HUDEP-2 (cell line): Measurements from ENCODE around the gene TRMT1L.
"Not testable (repeated sequence)": the region's sequence is repeated elsewhere in the genome, so short reads cannot be mapped to it uniquely, and the experiment has no call there.

Source experiments
- DNase-seq, 76 experiments: peaks; one replicate each; lab custom pipeline; 2025; ENCODE audit not compliant: unreplicated experiment in 76 of 76; lab: John Stamatoyannopoulos, UW

TRMT1L gene, protein sequence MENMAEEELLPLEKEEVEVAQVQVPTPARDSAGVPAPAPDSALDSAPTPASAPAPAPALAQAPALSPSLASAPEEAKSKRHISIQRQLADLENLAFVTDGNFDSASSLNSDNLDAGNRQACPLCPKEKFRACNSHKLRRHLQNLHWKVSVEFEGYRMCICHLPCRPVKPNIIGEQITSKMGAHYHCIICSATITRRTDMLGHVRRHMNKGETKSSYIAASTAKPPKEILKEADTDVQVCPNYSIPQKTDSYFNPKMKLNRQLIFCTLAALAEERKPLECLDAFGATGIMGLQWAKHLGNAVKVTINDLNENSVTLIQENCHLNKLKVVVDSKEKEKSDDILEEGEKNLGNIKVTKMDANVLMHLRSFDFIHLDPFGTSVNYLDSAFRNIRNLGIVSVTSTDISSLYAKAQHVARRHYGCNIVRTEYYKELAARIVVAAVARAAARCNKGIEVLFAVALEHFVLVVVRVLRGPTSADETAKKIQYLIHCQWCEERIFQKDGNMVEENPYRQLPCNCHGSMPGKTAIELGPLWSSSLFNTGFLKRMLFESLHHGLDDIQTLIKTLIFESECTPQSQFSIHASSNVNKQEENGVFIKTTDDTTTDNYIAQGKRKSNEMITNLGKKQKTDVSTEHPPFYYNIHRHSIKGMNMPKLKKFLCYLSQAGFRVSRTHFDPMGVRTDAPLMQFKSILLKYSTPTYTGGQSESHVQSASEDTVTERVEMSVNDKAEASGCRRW

DNA sequence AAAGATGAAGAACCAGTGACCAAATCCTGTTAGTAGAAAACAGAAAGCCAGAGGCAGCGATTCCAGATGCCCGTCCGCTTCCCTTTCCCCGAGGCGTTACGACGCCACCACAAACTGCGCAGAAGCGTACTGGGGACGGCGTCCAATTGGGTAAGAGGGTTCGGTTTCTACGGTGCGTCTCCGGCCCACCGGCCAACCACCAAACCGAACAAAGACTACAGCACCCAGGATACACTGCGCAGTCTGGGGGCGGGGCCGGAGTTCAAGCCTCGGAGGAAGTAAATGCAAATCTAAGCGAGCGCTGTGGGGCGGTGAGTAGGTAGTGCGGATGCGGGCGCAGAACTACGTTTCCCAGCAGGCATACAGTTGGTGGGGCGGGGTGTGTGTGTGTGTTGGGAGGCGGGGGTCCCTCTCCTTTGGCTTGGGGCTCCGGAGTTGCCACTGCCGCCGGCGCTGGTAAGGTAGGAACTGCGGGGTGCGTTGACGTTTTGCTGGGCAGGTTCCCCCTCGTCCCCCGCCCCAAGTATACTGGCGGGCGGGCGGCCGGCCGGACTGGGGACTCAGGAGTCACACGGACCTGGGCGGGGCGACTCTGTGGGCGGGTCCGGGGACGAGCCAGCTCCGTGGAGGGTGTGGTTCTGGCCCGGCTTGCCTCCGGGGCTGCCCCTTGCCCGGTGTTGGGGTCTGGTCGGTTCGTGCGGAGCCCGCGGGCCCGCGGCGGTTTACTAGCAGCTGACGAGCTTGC, at the start of gene TRMT1L, which contains the start of gene SWT1:
Gene TRMT1L (minus strand): TSS at position 100 of the 745 bp plus-strand sequence. CDS start 241 bp downstream, outside the sequence.
Gene SWT1 (plus strand): TSS at position 314 of the 745 bp plus-strand sequence. CDS start 3,675 bp downstream, outside the sequence.
- DNase-seq, result peak; percentile 48 to 99 (median 96)

DNA sequence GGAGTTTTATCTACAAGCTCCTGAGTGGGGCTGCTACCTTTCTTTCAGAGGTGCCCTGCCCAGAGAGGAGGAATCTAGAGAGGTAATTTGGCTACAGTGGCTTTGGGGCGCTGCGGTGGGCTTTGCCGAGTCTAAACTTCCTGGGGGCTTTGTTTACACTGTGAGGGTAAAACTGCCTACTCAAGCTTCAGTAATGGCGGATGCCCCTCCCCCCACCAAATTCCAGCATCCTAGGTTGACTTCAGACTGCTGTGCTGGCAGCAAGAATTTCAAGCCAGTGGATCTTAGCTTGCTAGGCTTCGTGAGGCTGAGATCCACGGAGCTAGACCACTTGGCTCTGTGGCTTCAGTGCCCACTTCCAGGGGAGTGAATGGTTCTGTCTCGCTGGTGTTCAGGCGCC, 44.1 kb upstream of the TRMT1L start:
- DNase-seq, result no peak

DNA sequence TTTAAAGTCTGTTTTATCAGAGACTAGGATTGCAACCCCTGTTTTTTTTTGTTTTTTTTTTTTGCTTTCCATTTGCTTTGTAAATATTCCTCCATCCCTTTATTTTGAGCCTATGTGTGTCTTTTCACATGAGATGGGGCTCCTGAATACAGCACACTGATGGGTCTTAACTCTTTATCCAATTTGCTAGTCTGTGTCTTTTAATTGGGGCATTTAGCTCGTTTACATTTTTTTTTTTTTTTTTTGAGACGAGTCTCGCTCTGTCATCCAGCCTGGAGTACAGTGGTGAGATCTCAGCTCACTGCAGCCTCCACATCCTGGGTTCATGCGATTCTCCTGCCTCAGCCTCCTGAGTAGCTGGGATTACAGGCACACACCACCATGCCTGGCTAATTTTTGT, 42.0 kb upstream of the TRMT1L start:
- not testable (repeated sequence) for DNase-seq

DNA sequence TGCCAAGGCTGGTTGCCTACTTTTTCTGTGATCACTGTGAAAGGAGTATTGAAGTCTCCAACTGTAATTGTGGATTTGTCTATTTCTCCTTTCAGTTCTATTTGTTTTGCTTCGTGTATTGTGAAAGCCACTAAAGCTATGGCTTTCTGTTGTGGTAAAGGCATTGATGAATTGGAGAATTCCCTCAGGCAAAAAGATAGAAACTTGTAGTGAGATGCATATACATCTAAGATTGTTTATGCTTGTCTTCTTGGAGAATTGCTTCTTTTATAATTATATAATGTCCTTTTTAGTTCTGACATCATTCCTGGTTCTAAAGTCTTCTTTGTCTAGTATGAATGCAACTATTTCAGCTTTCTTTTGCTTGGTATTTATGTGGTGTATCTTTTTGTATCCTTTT, 37.0 kb upstream of the TRMT1L start:
- DNase-seq, result no peak

DNA sequence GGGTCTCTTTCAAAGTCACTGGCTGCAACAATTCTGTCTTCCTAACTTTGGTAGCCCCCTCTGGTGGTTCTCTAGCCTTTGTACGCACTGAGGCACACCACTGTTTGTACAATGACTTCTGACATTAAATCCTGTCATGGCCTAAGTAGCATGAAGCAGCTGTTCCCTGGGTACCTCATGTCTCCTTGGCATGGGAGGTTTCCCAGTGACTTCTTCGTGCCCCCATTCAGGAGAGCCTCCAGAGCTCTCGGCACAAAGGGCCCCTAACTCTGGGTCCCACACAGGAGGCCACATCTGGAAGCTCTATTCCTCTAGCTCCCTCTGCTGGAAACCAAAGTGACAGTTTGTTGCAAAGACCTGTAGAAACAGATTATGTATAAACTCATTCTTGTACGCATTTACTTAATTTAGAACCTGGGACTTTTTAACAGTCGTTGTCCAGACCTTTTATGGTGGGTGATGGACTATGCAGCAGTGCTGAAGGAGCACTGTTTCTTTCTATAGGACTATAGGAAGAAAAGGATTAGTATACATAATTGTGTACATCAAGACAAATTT, 13.6 kb upstream of the TRMT1L start:
- peak in 61 of 76 experiments; percentile 10 to 76 (median 49) for DNase-seq

DNA sequence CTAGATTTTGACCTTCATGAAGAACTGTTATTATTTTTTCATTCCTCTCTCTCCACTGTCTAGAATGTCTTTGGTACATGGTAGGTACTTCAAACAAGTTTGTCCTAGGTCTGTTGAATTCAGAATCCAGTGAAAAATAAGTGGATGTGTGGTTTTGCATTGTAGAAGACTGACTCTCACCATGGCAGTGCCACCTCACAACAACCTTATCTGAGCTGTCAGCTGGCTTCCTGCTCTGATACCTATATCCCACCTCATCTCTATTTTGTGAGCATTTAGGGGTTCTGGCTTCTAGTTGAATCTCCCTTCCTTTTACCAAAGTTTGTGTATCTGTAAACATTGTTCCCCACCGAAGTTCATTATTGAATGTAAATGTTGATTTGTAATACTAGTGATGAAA, 9.4 kb upstream of the TRMT1L start:
- DNase-seq, result peak in 1 of 76 experiments; percentile 3

DNA sequence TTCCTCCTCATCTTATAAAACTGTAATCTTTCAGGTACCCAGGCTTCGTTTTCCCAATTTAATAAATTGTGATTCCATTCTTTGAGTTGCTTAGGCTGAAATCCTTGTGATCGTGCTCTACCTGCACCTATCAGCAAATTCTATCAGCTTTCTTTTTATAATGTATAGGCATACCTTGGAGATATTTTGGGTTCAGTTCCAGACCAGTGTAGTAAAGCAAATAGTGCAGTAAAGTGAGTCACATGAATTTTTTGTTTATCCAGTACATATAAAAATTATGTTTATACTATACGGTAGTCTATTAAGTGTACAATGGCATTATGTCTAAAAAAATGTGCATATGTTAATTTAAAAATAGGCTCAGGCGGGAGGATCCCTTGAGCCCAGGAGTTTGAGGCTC, 5.7 kb upstream of the TRMT1L start:
- DNase-seq, result no peak

DNA sequence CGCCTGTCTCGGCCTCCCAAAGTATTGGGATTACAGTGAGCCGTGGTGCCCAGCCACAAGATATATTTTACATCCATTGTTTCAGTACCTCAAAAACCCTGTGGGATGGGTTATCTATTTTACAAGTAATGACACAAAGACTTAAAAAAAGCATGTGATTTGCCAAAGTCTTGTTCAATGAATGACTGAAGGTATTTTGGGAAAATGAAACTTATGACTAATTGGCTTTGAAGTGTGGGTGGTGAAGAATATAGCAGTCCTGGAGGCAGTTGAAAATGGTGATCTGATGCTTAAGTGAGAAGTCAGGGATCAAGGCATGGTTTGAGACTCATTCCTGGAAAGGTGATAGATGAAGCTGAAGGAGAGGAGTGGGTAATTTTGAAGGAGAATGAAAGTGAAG, 3.2 kb upstream of the TRMT1L start:
- DNase-seq, result no peak

DNA sequence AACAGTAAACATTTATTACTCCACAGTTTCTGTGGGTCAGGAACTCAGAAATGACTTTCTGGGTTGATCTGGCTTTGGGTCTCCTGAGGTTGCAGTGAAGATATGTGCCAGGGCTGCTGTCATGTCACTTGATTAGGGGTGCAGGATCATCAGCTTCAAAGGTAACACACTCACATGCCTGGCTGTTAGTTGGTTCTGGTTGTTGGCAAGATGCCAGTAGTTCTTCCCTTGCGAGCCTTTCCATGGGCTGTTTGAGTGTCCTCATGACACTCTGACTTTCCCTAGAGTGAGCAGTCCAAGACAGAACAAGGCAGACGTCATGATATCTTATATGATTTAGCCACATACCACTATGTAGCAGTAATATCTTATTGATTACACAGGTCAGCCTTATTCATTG, 2.0 kb upstream of the TRMT1L start:
- DNase-seq, result peak in 6 of 76 experiments; percentile 1 to 16 (median 8)

DNA sequence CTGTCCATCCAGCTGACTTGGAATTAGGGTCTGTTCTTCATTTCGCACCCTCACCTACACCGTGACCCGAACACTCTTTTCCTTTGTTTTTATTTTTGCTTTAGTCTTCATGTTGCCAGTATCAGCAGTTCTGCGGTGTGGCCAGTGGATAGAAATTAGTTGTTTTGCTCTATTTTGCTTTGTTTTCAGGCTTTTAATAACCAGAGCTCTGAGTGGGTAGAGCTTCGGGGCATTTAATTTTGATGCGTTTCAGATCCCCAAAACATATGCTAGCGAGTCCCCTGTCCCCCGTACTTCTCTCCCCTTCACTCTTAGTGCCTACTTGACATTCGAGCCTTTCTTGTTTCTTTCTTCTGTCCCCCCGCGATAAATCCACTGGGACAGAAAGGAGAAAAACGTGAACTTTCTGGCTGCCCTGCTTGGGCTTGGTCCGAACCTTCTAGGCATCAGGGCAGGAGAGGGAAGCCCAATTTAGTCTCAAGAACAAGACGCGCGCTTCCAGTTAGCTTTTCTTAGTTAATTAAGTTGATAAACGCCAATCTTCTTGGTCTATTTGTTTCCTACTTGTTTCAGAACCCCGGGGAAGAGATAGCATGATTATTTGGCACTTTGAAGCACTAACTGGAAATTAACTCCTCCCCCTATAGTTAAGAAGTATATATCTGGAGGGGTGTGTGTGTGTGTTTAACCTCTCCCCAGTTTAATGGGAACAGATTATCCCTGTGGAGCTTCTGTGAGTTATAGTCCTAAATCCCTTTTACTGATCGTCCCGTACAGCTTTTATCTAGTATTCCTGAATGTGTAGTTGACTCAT, 1.1 kb upstream of the TRMT1L start:
- peak in 6 of 76 experiments; percentile 5 to 43 (median 29) for DNase-seq

DNA sequence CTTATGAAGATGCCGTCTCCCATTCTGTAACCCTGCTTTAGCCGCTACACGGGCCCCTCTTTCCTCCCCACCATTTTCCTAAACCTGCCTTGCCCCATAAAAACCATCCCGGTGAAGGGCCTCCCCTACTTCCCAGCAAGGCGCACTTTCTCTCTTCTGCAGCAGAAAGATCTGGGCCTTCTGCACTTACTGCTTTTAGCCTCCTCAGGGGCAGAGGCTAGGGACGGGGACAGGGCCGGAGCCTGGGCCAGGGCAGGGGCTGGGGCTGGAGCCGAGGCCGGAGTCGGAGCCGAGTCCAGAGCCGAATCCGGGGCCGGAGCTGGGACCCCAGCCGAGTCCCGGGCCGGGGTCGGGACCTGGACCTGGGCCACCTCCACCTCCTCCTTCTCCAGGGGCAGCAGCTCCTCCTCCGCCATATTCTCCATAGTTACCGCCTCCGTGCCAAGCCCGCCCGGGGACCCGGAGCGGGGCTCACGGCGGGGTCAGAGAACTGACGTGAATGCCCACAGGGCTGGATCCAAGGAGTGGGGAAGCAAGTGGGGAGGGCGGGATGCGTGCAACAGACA, 382 bp downstream of the TRMT1L start:
- peak in 26 of 76 experiments; percentile 24 to 87 (median 48) for DNase-seq

DNA sequence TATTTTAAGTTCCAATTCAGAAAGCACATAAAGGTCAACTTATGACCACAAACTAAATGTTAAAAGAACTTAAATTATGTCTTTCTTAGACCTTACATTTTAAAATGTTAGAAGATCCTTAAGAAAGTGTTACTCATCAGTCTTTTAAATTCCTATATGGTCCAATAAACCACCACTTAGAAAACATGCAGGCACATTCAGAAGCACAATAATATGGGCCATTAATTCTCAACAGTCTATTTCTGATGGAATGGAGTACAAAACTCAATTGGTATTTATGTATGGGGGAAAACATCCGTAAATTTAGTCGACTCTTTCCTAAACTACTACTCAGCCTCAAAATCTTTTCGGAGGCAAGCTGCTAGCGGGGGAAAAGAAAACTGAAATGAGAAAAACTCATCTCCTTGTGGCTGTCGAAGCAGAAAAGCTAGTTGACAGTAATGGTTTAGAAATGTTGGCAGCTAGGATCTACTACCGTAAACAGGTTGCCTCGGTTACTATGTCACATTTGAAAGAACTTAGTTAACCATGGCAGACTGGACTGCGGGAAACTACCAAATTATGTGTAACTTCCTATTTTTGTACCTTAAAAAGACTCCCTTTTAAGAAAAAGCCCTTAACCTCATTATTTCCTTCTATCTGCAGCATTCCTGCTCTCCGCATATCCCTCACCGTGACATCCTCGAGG, 1.0 kb downstream of the TRMT1L start:
- DNase-seq, result peak in 2 of 76 experiments; percentile 28 to 33

DNA sequence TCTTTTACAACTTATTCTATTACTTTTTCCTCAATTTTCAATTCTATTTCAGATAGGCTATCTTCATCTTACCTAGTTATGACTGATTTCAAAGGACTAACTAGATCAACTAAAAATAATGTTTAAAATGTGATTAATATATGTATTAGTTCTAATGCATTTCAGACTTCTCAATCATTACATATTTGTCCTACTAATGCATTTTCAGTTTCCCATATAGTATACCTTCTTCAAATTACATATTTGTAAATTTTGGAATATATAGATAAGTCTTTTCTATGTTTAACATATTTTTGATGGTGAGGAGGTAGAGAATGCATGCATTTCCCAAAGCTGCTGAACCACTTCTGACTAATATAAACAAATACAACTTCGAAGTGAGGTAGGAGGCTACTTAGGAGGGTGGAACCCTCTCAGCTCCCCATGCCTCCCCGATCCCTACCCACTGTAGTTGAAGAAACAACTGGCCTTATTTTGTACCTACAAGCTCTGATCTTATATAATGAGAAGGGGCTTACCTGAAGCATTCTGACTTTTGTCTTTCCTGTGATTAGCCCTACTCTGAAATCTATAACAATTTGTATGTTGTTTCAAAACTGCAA, 1.7 kb downstream of the TRMT1L start:
- DNase-seq, result peak in 9 of 76 experiments; percentile 2 to 17 (median 10)

DNA sequence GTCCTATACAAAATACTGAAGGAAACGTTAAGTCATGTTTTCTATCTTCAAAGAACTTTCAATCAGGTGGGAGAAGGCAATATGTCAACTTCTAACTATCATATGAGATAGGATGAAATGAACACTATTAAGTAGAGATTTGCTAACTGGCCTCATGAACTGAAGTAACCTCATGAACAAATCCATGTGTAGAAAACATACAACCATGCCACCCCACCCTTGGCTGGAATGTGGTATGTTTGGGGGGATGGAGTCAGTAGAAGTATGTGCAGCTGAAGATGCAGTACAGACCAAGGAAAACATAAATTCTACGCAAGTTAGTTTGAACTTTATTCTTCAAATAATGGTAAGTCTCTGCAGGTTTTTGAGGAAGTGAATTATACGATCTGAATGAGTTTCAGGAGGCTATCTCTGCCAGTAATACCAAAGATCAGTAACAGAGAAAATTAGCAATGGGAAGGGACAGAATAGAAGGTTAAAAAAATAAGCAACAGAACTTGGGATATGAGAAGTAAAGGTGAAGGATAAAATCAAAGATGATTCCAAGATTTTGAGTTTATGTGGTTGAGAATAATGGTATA, 4.5 kb downstream of the TRMT1L start:
- DNase-seq, result peak in 14 of 76 experiments; percentile 1 to 23 (median 10)

DNA sequence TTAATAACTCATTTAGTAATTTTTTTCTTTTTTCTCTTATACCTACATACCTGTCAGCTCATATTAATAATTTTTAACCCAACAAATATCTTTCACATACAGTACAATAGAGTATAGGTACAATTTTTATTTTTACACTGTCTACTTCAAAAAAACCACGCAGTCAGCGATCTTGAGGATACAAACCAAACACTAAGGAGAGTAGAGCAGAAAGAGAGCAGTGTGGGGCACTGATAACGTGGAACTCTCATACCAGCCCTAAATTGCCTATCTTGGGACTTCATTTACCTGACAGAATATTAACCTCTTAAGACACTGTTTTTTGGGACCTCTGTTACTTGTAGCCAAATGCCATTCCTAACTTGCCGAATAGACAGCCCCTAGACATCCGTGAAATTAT, 5.5 kb downstream of the TRMT1L start:
- DNase-seq, result peak in 8 of 76 experiments; percentile 2 to 37 (median 16)

DNA sequence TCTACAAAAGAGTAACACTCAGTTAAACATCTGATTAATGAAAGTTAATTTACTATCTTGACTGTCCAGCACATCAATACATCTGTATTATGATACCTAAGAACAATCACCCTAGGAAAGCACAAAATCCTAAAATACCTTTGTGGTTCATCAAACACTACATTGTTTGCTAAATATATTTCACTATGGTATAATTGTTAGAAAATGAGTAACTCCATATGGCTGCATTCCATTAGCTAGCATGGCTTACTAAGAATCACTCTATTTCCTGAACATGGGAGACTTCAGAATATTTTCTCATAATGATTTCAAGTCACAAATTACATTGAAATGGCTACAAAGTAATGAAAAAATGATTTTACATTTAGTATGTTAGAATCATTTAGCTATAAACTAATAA, 12.5 kb downstream of the TRMT1L start:
- no peak for DNase-seq

DNA sequence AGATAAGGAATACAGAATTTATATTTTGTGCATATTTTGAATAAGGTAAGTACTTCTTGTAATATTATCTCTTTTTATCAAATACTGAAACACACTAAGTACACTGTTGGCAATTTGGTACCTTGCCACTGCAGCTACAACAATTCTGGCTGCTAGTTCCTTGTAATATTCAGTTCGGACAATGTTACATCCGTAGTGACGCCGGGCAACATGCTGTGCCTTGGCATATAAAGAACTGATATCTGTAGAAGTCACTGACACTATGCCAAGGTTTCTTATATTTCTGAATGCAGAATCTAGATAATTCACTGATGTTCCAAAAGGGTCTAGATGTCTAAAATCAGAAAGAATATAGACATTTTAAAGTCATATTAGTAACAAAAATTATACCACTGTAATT, 17.5 kb downstream of the TRMT1L start:
- no peak for DNase-seq
